ENCODE results near the gene GRM1.

Gene GRM1

GRCh38 chr6:146484411-146484810 lies 455.5 kb downstream of the GRM1 start:
- no peak for DNase-seq (ENCODE audit: low spot score)
